ENCODE data around the gene COL15A1. TPM values are rescaled to one million over a fixed set of nuclear protein-coding genes. Genes with fewer than 3 reads are reported as not detected.
"Not testable (repeated sequence)": the region's sequence is repeated elsewhere in the genome, so short reads cannot be mapped to it uniquely, and the experiment has no call there.

Gene COL15A1
- total RNA-seq, 2 donors from 2014 or later = 0.11 to 0.82 TPM

GRCh38 chr9:98908897-98909634, 34.6 kb upstream of the COL15A1 start:
- no peak for ATAC-seq (replicated peaks)
- peaks cover under 1% of the 10 kb centered on the region for H3K27me3 Mint-ChIP-seq
- no peak overlapping the region for H3K27ac Mint-ChIP-seq
- H3K4me1 Mint-ChIP-seq = no peaks in the 10 kb centered on the region
- no peaks in the 10 kb centered on the region for H3K36me3 Mint-ChIP-seq (ENCODE audit: low read depth)
- no peaks in the 10 kb centered on the region for H3K9me3 Mint-ChIP-seq
- H3K4me3 Mint-ChIP-seq = no peak overlapping the region

- no peaks in the 10 kb centered on the region for H3K9me3 Mint-ChIP-seq
- H3K36me3 Mint-ChIP-seq (ENCODE audit: low read depth) = no peaks in the 10 kb centered on the region
- H3K27ac Mint-ChIP-seq = no peak overlapping the region
- peaks cover 3% of the 10 kb centered on the region for H3K27me3 Mint-ChIP-seq
- no peak for ATAC-seq (replicated peaks)
- no peaks in the 10 kb centered on the region for H3K4me1 Mint-ChIP-seq
- no peak overlapping the region for H3K4me3 Mint-ChIP-seq
Observed at GRCh38 chr9:98909935-98910334, 33.8 kb upstream of the COL15A1 start.

- Mint-ChIP-seq H3K9me3 (no peaks in the 10 kb centered on the region), H3K4me3 (no peak overlapping the region), H3K27ac (no peak overlapping the region), H3K4me1 (no peaks in the 10 kb centered on the region), H3K27me3 (peaks cover 3% of the 10 kb centered on the region), H3K36me3 (ENCODE audit: low read depth) (no peaks in the 10 kb centered on the region)
- ATAC-seq (replicated peaks) = no peak
Observed at GRCh38 chr9:98911042-98911441, 32.7 kb upstream of the COL15A1 start.

- H3K9me3 Mint-ChIP-seq; H3K27me3 Mint-ChIP-seq; H3K4me3 Mint-ChIP-seq; H3K27ac Mint-ChIP-seq; ATAC-seq (replicated peaks); H3K36me3 Mint-ChIP-seq (ENCODE audit: low read depth); H3K4me1 Mint-ChIP-seq: not testable (repeated sequence)
Observed at GRCh38 chr9:98911738-98912137, 32.0 kb upstream of the COL15A1 start.

- no peak overlapping the region for H3K4me3 Mint-ChIP-seq
- H3K9me3 Mint-ChIP-seq = no peaks in the 10 kb centered on the region
- H3K27ac Mint-ChIP-seq = no peak overlapping the region
- H3K4me1 Mint-ChIP-seq = no peaks in the 10 kb centered on the region
- ATAC-seq (replicated peaks) = no peak
- peaks cover 3% of the 10 kb centered on the region for H3K27me3 Mint-ChIP-seq
- no peaks in the 10 kb centered on the region for H3K36me3 Mint-ChIP-seq (ENCODE audit: low read depth)
Observed at GRCh38 chr9:98912450-98912849, 31.3 kb upstream of the COL15A1 start.

GRCh38 chr9:98913044-98913443, 30.7 kb upstream of the COL15A1 start:
- Mint-ChIP-seq H3K36me3 (ENCODE audit: low read depth) (no peaks in the 10 kb centered on the region), H3K4me1 (no peaks in the 10 kb centered on the region), H3K27me3 (peaks cover 3% of the 10 kb centered on the region), H3K4me3 (no peak overlapping the region), H3K9me3 (no peaks in the 10 kb centered on the region), H3K27ac (no peak overlapping the region)
- ATAC-seq (replicated peaks) = no peak

- H3K4me3 Mint-ChIP-seq = no peak overlapping the region
- H3K36me3 Mint-ChIP-seq (ENCODE audit: low read depth) = no peaks in the 10 kb centered on the region
- no peak for ATAC-seq (replicated peaks)
- no peaks in the 10 kb centered on the region for H3K4me1 Mint-ChIP-seq
- no peak overlapping the region for H3K27ac Mint-ChIP-seq
- H3K27me3 Mint-ChIP-seq = peaks cover 3% of the 10 kb centered on the region
- H3K9me3 Mint-ChIP-seq = no peaks in the 10 kb centered on the region
Observed at GRCh38 chr9:98913705-98914104, 30.0 kb upstream of the COL15A1 start.

GRCh38 chr9:98915599-98915998, 28.1 kb upstream of the COL15A1 start:
- peaks cover 3% of the 10 kb centered on the region for H3K27me3 Mint-ChIP-seq
- H3K36me3 Mint-ChIP-seq (ENCODE audit: low read depth) = no peaks in the 10 kb centered on the region
- no peak for ATAC-seq (replicated peaks)
- no peaks in the 10 kb centered on the region for H3K9me3 Mint-ChIP-seq
- H3K27ac Mint-ChIP-seq = no peak overlapping the region
- no peaks in the 10 kb centered on the region for H3K4me1 Mint-ChIP-seq
- H3K4me3 Mint-ChIP-seq = no peak overlapping the region

- ATAC-seq (replicated peaks) = no peak
- Mint-ChIP-seq H3K36me3 (ENCODE audit: low read depth) (no peaks in the 10 kb centered on the region), H3K27ac (no peak overlapping the region)
Observed at GRCh38 chr9:98916660-98917059, 27.0 kb upstream of the COL15A1 start.

GRCh38 chr9:98917746-98918487, 25.8 kb upstream of the COL15A1 start:
- H3K9me3 Mint-ChIP-seq = no peaks in the 10 kb centered on the region
- peaks cover 3% of the 10 kb centered on the region for H3K27me3 Mint-ChIP-seq
- H3K4me1 Mint-ChIP-seq = no peaks in the 10 kb centered on the region
- no peaks in the 10 kb centered on the region for H3K36me3 Mint-ChIP-seq (ENCODE audit: low read depth)
- no peak for ATAC-seq (replicated peaks)
- H3K27ac Mint-ChIP-seq = no peak overlapping the region
- no peak overlapping the region for H3K4me3 Mint-ChIP-seq

More at GRCh38 chr9:98916660-98917059, 27.0 kb upstream of the COL15A1 start:
- Mint-ChIP-seq H3K4me3 (no peak overlapping the region), H3K4me1 (no peaks in the 10 kb centered on the region), H3K27me3 (peaks cover 3% of the 10 kb centered on the region), H3K9me3 (no peaks in the 10 kb centered on the region)

GRCh38 chr9:98921732-98922131, 22.0 kb upstream of the COL15A1 start:
- Mint-ChIP-seq H3K27ac (no peak overlapping the region), H3K27me3 (peaks cover 7% of the 10 kb centered on the region), H3K4me1 (no peaks in the 10 kb centered on the region), H3K9me3 (no peaks in the 10 kb centered on the region), H3K36me3 (ENCODE audit: low read depth) (no peaks in the 10 kb centered on the region), H3K4me3 (no peak overlapping the region)
- ATAC-seq (replicated peaks) = no peak

- no peaks in the 10 kb centered on the region for H3K36me3 Mint-ChIP-seq (ENCODE audit: low read depth)
- ATAC-seq (replicated peaks) = no peak
- no peak overlapping the region for H3K27ac Mint-ChIP-seq
- H3K27me3 Mint-ChIP-seq = peaks cover 7% of the 10 kb centered on the region
- no peaks in the 10 kb centered on the region for H3K4me1 Mint-ChIP-seq
- no peak overlapping the region for H3K4me3 Mint-ChIP-seq
- H3K9me3 Mint-ChIP-seq = no peaks in the 10 kb centered on the region
Observed at GRCh38 chr9:98922721-98923435, 20.8 kb upstream of the COL15A1 start.

GRCh38 chr9:98923451-98924123, 20.1 kb upstream of the COL15A1 start:
- Mint-ChIP-seq H3K27me3 (peaks cover 7% of the 10 kb centered on the region), H3K4me1 (no peaks in the 10 kb centered on the region), H3K36me3 (ENCODE audit: low read depth) (no peaks in the 10 kb centered on the region), H3K9me3 (no peaks in the 10 kb centered on the region), H3K27ac (no peak overlapping the region), H3K4me3 (no peak overlapping the region)
- ATAC-seq (replicated peaks) = no peak
